Panc1 (cell line): Measurements from ENCODE around the gene SEBOX.

ENCODE experiments used
- CTCF ChIP-seq: fragments of 450-650 bp; IDR thresholded peaks from 2 replicates; pipeline ENCODE4 v1.5.1; 2017; ENCODE audit warnings: mild to moderate bottlenecking
- REST ChIP-seq, 2 experiments: IDR thresholded peaks; 2 replicates each; pipeline ENCODE4 v1.6.1; 2011 to 2012; ENCODE audit warnings: low read depth in 2 of 2, control low read depth in 1 of 2, low read length in 1 of 2, mild to moderate bottlenecking in 1 of 2, moderate library complexity in 1 of 2; ENCODE audit not compliant: insufficient read depth in 1 of 2
- SIN3A ChIP-seq: IDR thresholded peaks from 2 replicates; pipeline ENCODE4 v1.6.1; 2012; ENCODE audit warnings: low read depth, mild to moderate bottlenecking, low read length, moderate library complexity, borderline replicate concordance; ENCODE audit not compliant: insufficient read depth

GRCh38 chr17:28339431-28339830 is 25.6 kb downstream of the SEBOX start:
- TF ChIP-seq CTCF, result no peak
- no peak for TF ChIP-seq REST (IDR thresholded peaks at IDR 0.05; ENCODE audit: insufficient read depth in 1 of 2, low read depth in 2 of 2, low read length in 1 of 2)
- no peak for TF ChIP-seq SIN3A
